A549 (cell line): ENCODE results near the gene PIK3C3. TPM values are rescaled to one million over a fixed set of nuclear protein-coding genes. Genes with fewer than 3 reads are reported as not detected.

ENCODE experiments used
- ATAC-seq, 2 experiments: fragments of 200-7000 bp in 1 of 2; fragments of >200 bp in 1 of 2; cut with Nextera tagmentation in 1 of 2; cut with Tn5 transposase in 1 of 2; 3 replicates each; pipeline versions ENCODE4 v1.8.0 to v1.9.1; 2018 to 2020; ENCODE audit warnings: mild to moderate bottlenecking in 1 of 2, moderate library complexity in 1 of 2
- CTCF ChIA-PET: fragments of 300-600 bp; sonication (Branson Sonifier 250); formaldehyde crosslinking; extraction: SDS; loops from one replicate; lab custom pipeline; 2021; ENCODE audit warnings: antibody characterized with exemption, inconsistent platforms; lab: Yijun Ruan, JAX
- POLR2A ChIA-PET: fragments of 350-600 bp; formaldehyde crosslinking; extraction: SDS; loops from one replicate; lab custom pipeline; 2021; ENCODE audit warnings: antibody characterized with exemption, inconsistent platforms; lab: Yijun Ruan, JAX
- DNase-seq, 2 experiments: peaks; one replicate each; pipeline versions ENCODE4 v3.0.0 to v3.0.0-alpha.2; 2011 to 2016; ENCODE audit warnings: low read depth in 1 of 2, low spot score in 1 of 2
- FAIRE-seq: peaks from 2 replicates; lab custom pipeline; 2011; peaks lifted over from hg19 to GRCh38; lab: Jason Lieb, UNC
- H3K27ac ChIP-seq, 2 experiments: fragments of >200 bp; sonication (Bioruptor Twin); formaldehyde crosslinking; 3 replicates each; pipeline ENCODE4 v1.5.1; 2016 to 2017
- H3K4me1 ChIP-seq: fragments of >200 bp; sonication (Bioruptor Twin); formaldehyde crosslinking; 3 replicates; pipeline ENCODE4 v1.6.1; 2016
- H3K4me2 ChIP-seq: fragments of >200 bp; sonication (Bioruptor Twin); formaldehyde crosslinking; 3 replicates; pipeline ENCODE4 v1.6.1; 2016
- H3K4me3 ChIP-seq: fragments of >200 bp; sonication (Bioruptor Twin); formaldehyde crosslinking; 3 replicates; pipeline ENCODE4 v1.5.1; 2016
- H3K9me3 ChIP-seq: fragments of >200 bp; sonication (Bioruptor Twin); formaldehyde crosslinking; 3 replicates; pipeline ENCODE4 v1.6.1; 2016
- CHD4 ChIP-seq: fragments of 200-600 bp; sonication (generic); IDR thresholded peaks from 2 replicates; pipeline ENCODE4 v1.6.1; 2016; ENCODE audit warnings: antibody characterized with exemption, mild to moderate bottlenecking, borderline replicate concordance
- EHMT2 ChIP-seq: fragments of 200-600 bp; sonication (generic); IDR thresholded peaks from 2 replicates; pipeline ENCODE4 v1.6.1; 2016; ENCODE audit warnings: antibody characterized with exemption, low read depth, mild to moderate bottlenecking, moderate library complexity
- EP300 ChIP-seq, 2 experiments: fragments of >200 bp; sonication (Bioruptor Twin); formaldehyde crosslinking; IDR thresholded peaks; 2 replicates in 1 of 2; 3 replicates in 1 of 2; pipeline ENCODE4 v1.6.1; 2016 to 2017
- FOSB ChIP-seq: fragments of 250-450 bp; sonication (Bioruptor Pico); IDR thresholded peaks from 2 replicates; pipeline ENCODE4 v1.5.0; 2020; ENCODE audit warnings: mild to moderate bottlenecking, moderate library complexity
- FOSL2 ChIP-seq, 2 experiments: fragments of 450-650 bp in 1 of 2; fragments of >200 bp in 1 of 2; sonication (Bioruptor Twin) in 1 of 2; formaldehyde crosslinking; IDR thresholded peaks; 2 replicates each; pipeline versions ENCODE4 v1.5.0 to v1.6.1; 2016 to 2020; ENCODE audit warnings: mild to moderate bottlenecking in 1 of 2, moderate library complexity in 1 of 2
- FOXS1 ChIP-seq: fragments of 250-450 bp; sonication (Bioruptor Pico); IDR thresholded peaks from 2 replicates; pipeline ENCODE4 v1.5.0; 2020; ENCODE audit warnings: mild to moderate bottlenecking, moderate library complexity
- JUN ChIP-seq, 2 experiments: fragments of >200 bp; sonication (Bioruptor Twin); formaldehyde crosslinking; IDR thresholded peaks; 2 replicates in 1 of 2; 3 replicates in 1 of 2; pipeline ENCODE4 v1.6.1; 2016 to 2017
- NPAS2 ChIP-seq: fragments of 250-450 bp; sonication (Bioruptor Pico); IDR thresholded peaks from 2 replicates; pipeline ENCODE4 v1.8.0; 2022; ENCODE audit warnings: mild to moderate bottlenecking, moderate library complexity, borderline replicate concordance
- PHF8 ChIP-seq: fragments of 200-600 bp; sonication (generic); IDR thresholded peaks from 2 replicates; pipeline ENCODE4 v1.6.1; 2016; ENCODE audit warnings: low read depth, mild to moderate bottlenecking, antibody characterized with exemption, moderate library complexity, borderline replicate concordance
- RAD21 ChIP-seq, 2 experiments: fragments of >200 bp in 1 of 2; sonication (Bioruptor Twin) in 1 of 2; formaldehyde crosslinking in 1 of 2; IDR thresholded peaks in 1 of 2; conservative IDR thresholded peaks in 1 of 2; 2 replicates in 1 of 2; 3 replicates in 1 of 2; pipeline ENCODE4 v1.6.1; 2012 to 2018; ENCODE audit warnings: inconsistent platforms in 1 of 2
- RFX5 ChIP-seq: fragments of 450-650 bp; IDR thresholded peaks from 2 replicates; pipeline ENCODE4 v1.7.1; 2014; ENCODE audit warnings: antibody characterized with exemption, mild to moderate bottlenecking, moderate library complexity
- SMC3 ChIP-seq: fragments of >200 bp; sonication (Bioruptor Twin); formaldehyde crosslinking; IDR thresholded peaks from 3 replicates; pipeline ENCODE4 v1.6.1; 2018; ENCODE audit warnings: inconsistent platforms
- TFCP2L1 ChIP-seq: fragments of 250-450 bp; sonication (Bioruptor Pico); IDR thresholded peaks from 2 replicates; pipeline ENCODE4 v1.5.0; 2021; ENCODE audit warnings: mild to moderate bottlenecking
- ZC3H11A ChIP-seq: fragments of 450-650 bp; IDR thresholded peaks from 2 replicates; pipeline ENCODE4 v1.6.1; 2014; ENCODE audit warnings: antibody characterized with exemption, mild to moderate bottlenecking
- ZSCAN20 ChIP-seq: fragments of 250-450 bp; sonication (Bioruptor Pico); IDR thresholded peaks from 2 replicates; pipeline ENCODE4 v1.8.0; 2022; ENCODE audit warnings: mild to moderate bottlenecking, moderate library complexity
- WGBS: methylation state at CpG from one replicate; pipeline ENCODE4 v1.1.6; 2017; ENCODE audit errors: missing lambda C conversion rate; 5-methylcytosine and 5-hydroxymethylcytosine counted together
- polyA plus RNA-seq, 4 experiments: library from polyadenylated mRNA; depleted of rRNA in 3 of 4; stranded (reverse); fragments of >200 nt; fragmentation: RNase III in 1 of 4; extraction: RNeasy Plus Mini Kit Qiagen cat#74134 plus additional on column Dnase treatment in 1 of 4; gene quantifications; 2 replicates in 3 of 4; 3 replicates in 1 of 4; pipeline ENCODE4 v1.2.3, GENCODE V29; 2011 to 2017
- TF ChIP-seq, protein P1 (sequence below): IDR thresholded peaks from 2 replicates; pipeline ENCODE4 v1.6.1; 2012
- TF ChIP-seq, protein P2 (sequence below): fragments of >200 bp; sonication (Bioruptor Twin); formaldehyde crosslinking; IDR thresholded peaks from 3 replicates; pipeline ENCODE4 v1.5.1; 2016
- TF ChIP-seq, protein P3 (sequence below): IDR thresholded peaks from 2 replicates; pipeline ENCODE4 v1.6.1; 2012; ENCODE audit warnings: low read depth, borderline replicate concordance

PIK3C3 gene
- polyA plus RNA-seq, 2 of the 4 experiments (the other 2 are of a cell fraction) = 18.6 to 36.0 TPM

DNA sequence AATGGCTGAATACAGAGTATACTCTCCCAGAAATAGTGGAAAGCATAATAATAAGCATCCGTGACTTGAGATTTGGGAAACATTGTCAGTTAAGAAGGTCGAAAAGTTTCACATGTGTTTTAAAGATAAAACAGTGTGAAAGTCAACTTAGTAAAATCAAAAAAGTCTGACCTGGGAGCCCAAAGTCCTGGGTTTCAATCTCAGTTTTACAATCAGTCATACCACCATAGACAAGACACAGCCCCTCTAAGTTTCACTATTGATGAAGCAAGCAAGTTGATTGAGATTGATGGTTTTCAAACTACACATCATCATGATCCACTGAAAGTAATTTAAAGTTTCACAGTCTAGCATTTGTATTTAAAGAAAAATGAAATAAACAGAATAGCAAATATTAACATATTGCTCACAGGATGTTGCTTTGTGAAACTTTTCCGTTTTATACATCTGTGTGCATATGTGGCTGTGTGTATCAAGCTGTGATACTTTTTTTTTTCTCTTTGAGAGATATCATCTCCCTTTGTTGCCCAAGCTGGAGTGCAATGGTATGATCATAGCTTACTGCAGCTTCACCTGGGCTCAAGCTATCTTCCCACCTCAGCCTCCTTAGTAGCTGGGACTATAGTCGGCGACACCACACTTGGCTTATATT lies 71.1 kb downstream of the PIK3C3 start:
- TF ChIP-seq TFCP2L1 (no peak), EHMT2 (no peak), ZC3H11A (no peak), NPAS2 (CRISPR knock-in tag) (no peak), CHD4 (no peak), ZSCAN20 (CRISPR knock-in tag) (no peak), FOXS1 (CRISPR knock-in tag) (no peak)
- TF ChIP-seq, protein P1, sequence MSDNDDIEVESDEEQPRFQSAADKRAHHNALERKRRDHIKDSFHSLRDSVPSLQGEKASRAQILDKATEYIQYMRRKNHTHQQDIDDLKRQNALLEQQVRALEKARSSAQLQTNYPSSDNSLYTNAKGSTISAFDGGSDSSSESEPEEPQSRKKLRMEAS = no peak
- 87% methylated on average over 5 of the region's 5 CpGs for WGBS
- Histone ChIP-seq H3K4me2 (no peak overlapping the region), H3K4me3 (no peak overlapping the region), H3K27ac (no peak overlapping the region), H3K4me1 (no peaks in the 10 kb centered on the region), H3K9me3 (no peaks in the 10 kb centered on the region)
- CTCF ChIA-PET = no interaction called here
- POLR2A ChIA-PET = no interaction called here
- DNase-seq (no peak), ATAC-seq (no peak), FAIRE-seq (no peak)

DNA sequence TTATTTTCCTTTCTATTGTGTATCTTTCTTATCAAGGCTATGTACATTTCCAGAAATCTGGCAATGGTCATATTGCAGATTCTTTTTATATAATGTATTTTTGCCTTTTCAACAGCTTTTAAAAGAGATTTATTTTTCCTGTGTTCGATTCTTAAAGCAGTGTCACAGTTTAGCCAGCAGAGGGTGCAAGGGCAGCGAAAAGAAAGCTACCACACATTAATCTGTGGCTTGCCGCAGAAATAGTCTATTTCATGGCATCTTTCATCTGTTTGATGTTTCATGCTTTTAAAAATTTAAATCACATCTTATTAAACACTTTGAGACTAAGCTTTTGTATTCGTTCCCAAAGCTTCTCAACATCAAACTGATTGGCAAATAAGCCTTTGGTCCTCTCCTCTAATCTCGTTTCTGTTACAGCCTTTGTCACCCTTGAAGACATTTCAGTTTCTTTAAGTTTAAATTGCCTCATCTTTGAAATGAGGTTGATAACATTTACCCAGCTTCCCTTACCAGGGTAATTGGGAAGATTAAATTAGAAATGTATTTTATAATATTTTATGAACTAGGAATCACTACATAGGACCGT lies 73.3 kb downstream of the PIK3C3 start:
- ChIA-PET CTCF (interaction anchor here (0.6 to 1.8 kb wide), 9 partner anchors 11 to 244 kb away, joined by 3 to 7 read pairs (median 4); no protein-coding TSS in a partner anchor), POLR2A (no interaction called here)
- Histone ChIP-seq H3K4me1 (no peaks in the 10 kb centered on the region), H3K27ac (no peak overlapping the region), H3K4me2 (no peak overlapping the region), H3K9me3 (no peaks in the 10 kb centered on the region)
- DNase-seq (peak; percentile 7 to 9), FAIRE-seq (no peak)
- TF ChIP-seq SMC3 (peak; percentile 26; the same call in 1 of the 3 replicates), ZSCAN20 (CRISPR knock-in tag) (no peak), RAD21 (conservative IDR thresholded peaks at IDR 0.05 in 1 of 2, IDR thresholded peaks at IDR 0.05 in 1 of 2) (peak in 1 of 2 experiments; percentile 28; a peak in 1 of 5 replicates), JUN (IDR thresholded peaks at IDR 0.05) (no peak)
- TF ChIP-seq, protein P2, sequence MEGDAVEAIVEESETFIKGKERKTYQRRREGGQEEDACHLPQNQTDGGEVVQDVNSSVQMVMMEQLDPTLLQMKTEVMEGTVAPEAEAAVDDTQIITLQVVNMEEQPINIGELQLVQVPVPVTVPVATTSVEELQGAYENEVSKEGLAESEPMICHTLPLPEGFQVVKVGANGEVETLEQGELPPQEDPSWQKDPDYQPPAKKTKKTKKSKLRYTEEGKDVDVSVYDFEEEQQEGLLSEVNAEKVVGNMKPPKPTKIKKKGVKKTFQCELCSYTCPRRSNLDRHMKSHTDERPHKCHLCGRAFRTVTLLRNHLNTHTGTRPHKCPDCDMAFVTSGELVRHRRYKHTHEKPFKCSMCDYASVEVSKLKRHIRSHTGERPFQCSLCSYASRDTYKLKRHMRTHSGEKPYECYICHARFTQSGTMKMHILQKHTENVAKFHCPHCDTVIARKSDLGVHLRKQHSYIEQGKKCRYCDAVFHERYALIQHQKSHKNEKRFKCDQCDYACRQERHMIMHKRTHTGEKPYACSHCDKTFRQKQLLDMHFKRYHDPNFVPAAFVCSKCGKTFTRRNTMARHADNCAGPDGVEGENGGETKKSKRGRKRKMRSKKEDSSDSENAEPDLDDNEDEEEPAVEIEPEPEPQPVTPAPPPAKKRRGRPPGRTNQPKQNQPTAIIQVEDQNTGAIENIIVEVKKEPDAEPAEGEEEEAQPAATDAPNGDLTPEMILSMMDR = peak; percentile 49
- TF ChIP-seq, all 56 proteins: peak for 3
- no peak overlapping the region for H3K4me3 ChIP-seq
- ATAC-seq = peak in 1 of 2 experiments; percentile 56; a peak in 1 of 6 replicates
- WGBS = 39% methylated on average over 6 of the region's 6 CpGs

DNA sequence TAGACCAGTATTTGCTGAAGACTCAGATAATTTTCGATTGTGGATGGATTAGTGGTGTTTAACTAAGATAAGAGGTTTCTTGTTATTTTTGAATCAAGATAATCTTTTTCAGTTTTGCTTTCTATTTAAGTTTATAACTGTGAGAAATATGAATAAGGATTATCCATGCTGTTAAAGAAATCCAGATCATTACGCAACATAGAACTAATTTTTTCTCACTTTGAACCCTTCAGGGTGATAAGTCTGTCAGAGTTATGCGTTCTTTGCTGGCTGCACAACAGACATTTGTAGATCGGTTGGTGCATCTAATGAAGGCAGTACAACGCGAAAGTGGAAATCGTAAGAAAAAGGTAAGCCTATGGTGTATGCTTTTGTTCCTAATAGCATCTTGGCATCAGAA lies 74.1 kb downstream of the PIK3C3 start:
- CTCF ChIA-PET = no interaction called here
- H3K4me2 ChIP-seq = no peak overlapping the region
- FAIRE-seq = no peak

More for the DNA sequence above, 74.1 kb downstream of the PIK3C3 start:
- DNase-seq = no peak
- no peak for TF ChIP-seq FOSL2 (IDR thresholded peaks at IDR 0.05)
- TF ChIP-seq FOSL2 (CRISPR knock-in tag; IDR thresholded peaks at IDR 0.05) = no peak
- TF ChIP-seq FOXS1 (CRISPR knock-in tag) = no peak
- no peak for TF ChIP-seq RFX5
- no peak for TF ChIP-seq FOSB (CRISPR knock-in tag)
- no peak for TF ChIP-seq EP300 (IDR thresholded peaks at IDR 0.05)
- TF ChIP-seq, protein P3, sequence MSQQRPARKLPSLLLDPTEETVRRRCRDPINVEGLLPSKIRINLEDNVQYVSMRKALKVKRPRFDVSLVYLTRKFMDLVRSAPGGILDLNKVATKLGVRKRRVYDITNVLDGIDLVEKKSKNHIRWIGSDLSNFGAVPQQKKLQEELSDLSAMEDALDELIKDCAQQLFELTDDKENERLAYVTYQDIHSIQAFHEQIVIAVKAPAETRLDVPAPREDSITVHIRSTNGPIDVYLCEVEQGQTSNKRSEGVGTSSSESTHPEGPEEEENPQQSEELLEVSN = no peak
- TF ChIP-seq PHF8 = no peak
- POLR2A ChIA-PET = no interaction called here
- no peak for ATAC-seq
- no peak overlapping the region for H3K4me3 ChIP-seq
- no peaks in the 10 kb centered on the region for H3K9me3 ChIP-seq
- no peaks in the 10 kb centered on the region for H3K4me1 ChIP-seq
- 86% methylated on average over 7 of the region's 7 CpGs for WGBS
- no peak overlapping the region for H3K27ac ChIP-seq
